WERI-Rb-1 (cell line): ENCODE measurements around the gene ADARB2.

Experiments
- DNase-seq: peaks from one replicate; pipeline ENCODE4 v3.0.0-alpha.2; 2020
- H3K27ac ChIP-seq: fragments of 250-450 bp; sonication (Bioruptor Pico); 2 replicates; pipeline ENCODE4 v1.5.1; 2020; ENCODE audit warnings: mild to moderate bottlenecking, moderate library complexity
- H3K27me3 ChIP-seq: fragments of 250-450 bp; sonication (Bioruptor Pico); 2 replicates; pipeline ENCODE4 v1.5.1; 2021; ENCODE audit warnings: mild to moderate bottlenecking, low read depth, moderate library complexity; ENCODE audit not compliant: insufficient read depth, severe bottlenecking
- H3K36me3 ChIP-seq: fragments of 250-450 bp; sonication (Bioruptor Pico); 2 replicates; pipeline ENCODE4 v1.5.1; 2020; ENCODE audit warnings: mild to moderate bottlenecking, moderate library complexity
- H3K4me3 ChIP-seq: 2 replicates; pipeline ENCODE4 v1.5.1; 2011; ENCODE audit warnings: low read depth, mild to moderate bottlenecking, control low read depth, low read length
- H3K9me3 ChIP-seq: fragments of 250-450 bp; sonication (Bioruptor Pico); 2 replicates; pipeline ENCODE4 v1.5.1; 2021; ENCODE audit warnings: mild to moderate bottlenecking, moderate library complexity; ENCODE audit not compliant: severe bottlenecking
- TF ChIP-seq, protein P1 (sequence below): IDR thresholded peaks from 2 replicates; pipeline ENCODE4 v1.5.1; 2011; ENCODE audit warnings: low read depth, mild to moderate bottlenecking, control low read depth, inconsistent platforms, low read length

ADARB2 gene

DNA sequence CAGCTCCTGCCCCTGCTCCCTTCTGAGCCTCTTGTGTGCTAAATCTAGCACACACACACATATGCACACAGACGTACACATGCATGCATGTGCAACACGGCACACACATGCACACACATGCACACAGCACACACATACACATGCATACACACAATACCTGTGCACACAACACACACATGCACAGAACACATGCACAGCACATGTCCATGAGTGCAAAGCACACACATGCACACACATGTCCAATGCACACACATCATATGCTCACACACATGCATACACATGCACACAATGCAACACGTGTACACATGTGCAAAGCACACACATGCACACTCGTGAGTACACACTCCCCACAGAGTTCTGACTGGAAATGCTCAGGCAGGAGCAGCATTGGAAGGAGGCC is 566.1 kb downstream of the ADARB2 start:
- H3K4me3 ChIP-seq = no peak overlapping the region
- H3K9me3 ChIP-seq = no peaks in the 10 kb centered on the region
- H3K36me3 ChIP-seq = no peaks in the 10 kb centered on the region
- DNase-seq = no peak
- no peak overlapping the region for H3K27ac ChIP-seq
- H3K27me3 ChIP-seq = peaks cover 5% of the 10 kb centered on the region
- TF ChIP-seq, protein P1, sequence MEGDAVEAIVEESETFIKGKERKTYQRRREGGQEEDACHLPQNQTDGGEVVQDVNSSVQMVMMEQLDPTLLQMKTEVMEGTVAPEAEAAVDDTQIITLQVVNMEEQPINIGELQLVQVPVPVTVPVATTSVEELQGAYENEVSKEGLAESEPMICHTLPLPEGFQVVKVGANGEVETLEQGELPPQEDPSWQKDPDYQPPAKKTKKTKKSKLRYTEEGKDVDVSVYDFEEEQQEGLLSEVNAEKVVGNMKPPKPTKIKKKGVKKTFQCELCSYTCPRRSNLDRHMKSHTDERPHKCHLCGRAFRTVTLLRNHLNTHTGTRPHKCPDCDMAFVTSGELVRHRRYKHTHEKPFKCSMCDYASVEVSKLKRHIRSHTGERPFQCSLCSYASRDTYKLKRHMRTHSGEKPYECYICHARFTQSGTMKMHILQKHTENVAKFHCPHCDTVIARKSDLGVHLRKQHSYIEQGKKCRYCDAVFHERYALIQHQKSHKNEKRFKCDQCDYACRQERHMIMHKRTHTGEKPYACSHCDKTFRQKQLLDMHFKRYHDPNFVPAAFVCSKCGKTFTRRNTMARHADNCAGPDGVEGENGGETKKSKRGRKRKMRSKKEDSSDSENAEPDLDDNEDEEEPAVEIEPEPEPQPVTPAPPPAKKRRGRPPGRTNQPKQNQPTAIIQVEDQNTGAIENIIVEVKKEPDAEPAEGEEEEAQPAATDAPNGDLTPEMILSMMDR = no peak

DNA sequence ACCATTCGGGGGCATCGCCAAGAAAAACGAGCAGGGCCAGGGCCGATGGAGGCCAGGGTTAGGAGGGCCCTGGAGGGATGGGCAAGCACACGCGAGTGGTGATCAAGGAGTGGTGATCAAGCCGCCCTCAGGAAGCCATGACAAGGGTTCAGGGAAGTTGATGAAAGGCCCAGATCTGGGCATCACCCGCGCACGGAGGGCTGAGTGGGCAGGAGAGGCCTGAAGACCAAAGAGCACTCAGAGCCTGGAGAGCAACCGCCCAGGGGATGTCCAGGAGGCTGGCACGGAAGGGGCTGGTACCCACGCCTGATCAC is 566.5 kb downstream of the ADARB2 start:
- no peak for DNase-seq
- Histone ChIP-seq H3K9me3 (no peaks in the 10 kb centered on the region), H3K36me3 (no peaks in the 10 kb centered on the region), H3K27me3 (peaks cover 5% of the 10 kb centered on the region), H3K27ac (no peak overlapping the region), H3K4me3 (no peak overlapping the region)
- TF ChIP-seq, protein P1 = no peak

DNA sequence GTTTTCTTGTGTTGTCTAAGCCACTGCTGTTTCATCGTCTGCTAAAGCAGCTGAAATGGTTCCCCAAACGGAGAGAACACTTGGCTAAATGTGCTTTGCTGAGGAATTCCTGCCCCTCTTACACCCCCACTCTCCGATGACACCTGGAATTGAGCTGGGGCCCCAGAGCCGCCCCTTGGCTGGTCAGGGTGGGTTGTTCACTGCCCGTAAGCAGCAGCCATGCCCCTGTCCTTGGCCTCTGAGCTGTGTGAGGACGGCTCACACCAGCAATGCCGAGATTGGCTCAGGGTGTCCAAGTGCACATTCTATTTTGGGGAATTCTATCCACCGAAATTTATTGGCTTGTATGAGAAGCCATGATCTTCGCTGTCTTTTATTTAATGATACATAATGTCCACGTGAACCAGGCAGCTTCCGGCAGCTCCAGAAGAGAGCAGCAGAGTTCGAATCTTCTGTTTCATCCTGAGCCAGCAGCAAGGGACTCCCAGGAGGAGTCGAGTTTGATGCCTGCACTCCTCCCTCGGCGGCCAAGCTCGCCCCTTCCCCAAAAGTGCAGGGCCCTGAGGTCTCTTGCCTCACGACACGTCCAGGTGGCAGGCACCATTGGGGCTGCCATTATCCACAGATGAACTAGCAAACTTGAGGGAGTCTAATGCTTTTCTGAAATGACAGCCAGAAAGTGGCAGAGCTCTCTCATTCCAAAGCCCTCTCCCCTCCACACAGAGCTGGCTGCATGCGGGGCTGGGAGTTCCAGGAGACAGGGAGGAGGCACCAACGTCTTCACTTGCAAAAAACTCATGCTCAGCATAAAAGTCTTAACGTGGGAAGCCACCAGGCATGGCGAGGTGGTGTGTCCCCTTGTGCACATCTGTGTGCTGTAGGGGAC is 567.1 kb downstream of the ADARB2 start:
- H3K36me3 ChIP-seq = no peaks in the 10 kb centered on the region

DNA sequence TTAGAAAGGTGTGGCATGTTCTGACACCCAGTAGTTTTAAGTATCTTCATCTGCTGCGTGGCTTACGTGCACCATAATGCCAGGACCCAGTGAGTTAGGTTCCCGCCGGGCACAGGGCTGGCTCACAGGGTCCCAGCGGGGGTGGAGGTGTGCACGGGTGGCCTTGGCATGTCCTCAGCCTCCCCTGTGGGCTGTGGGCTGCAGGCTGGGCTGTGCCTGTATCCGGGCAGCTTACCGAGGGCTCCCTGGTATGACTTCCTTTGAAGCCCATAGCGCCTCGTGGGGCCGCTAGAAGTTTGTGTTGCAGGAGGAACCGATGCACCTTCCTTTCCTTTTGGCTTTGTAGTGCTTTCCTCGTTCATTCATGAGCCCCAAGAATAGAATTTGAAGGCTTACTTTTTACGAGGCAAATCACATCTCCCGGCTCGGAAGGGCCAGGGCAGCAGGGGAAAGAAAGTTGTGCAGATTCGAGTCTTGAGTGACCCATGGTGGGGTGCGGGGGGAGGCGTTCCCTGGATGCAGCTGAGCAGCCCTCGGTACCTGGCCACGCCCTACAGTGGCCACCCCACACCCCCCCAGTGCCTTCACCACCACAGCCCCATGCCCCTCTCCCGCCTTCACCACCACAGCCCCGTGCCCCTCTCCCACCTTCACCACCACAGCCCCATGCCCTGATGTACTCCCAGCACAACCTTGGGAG is 568.0 kb downstream of the ADARB2 start:
- Histone ChIP-seq H3K36me3 (no peaks in the 10 kb centered on the region), H3K27me3 (peaks cover 5% of the 10 kb centered on the region), H3K4me3 (no peak overlapping the region), H3K9me3 (no peaks in the 10 kb centered on the region), H3K27ac (no peak overlapping the region)
- no peak for DNase-seq
- TF ChIP-seq, protein P1 = no peak

More for the DNA sequence above, 567.1 kb downstream of the ADARB2 start:
- Histone ChIP-seq H3K27ac (no peak overlapping the region), H3K4me3 (no peak overlapping the region), H3K9me3 (no peaks in the 10 kb centered on the region), H3K27me3 (peaks cover 5% of the 10 kb centered on the region)
- TF ChIP-seq, protein P1 = no peak
- no peak for DNase-seq

DNA sequence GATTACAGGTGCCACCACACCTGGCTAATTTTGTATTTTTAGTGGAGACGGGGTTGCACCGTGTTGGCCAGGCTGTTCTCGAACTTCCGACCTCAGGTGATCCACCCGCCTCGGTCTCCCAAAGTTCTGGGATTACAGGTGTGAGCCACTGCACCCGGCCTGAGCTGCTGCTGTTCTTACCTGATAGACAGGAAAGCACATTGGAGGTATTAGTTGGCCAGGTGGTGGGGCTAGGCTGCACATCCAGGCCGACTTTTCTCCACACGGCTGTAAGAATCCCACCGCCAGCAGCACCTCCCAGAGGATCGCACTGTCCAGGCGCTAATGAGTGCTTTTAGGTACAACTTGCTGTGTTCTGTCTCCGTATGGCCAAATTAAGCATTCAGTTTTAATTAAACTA is 568.6 kb downstream of the ADARB2 start:
- H3K4me3 ChIP-seq = no peak overlapping the region
- no peak for DNase-seq
- no peak overlapping the region for H3K27ac ChIP-seq
- peaks cover 5% of the 10 kb centered on the region for H3K27me3 ChIP-seq
- H3K36me3 ChIP-seq = no peaks in the 10 kb centered on the region
- no peaks in the 10 kb centered on the region for H3K9me3 ChIP-seq
- TF ChIP-seq, protein P1 = no peak
